Natural killer cell (primary cell): ENCODE data around the gene JPH2. TPM values are rescaled to one million over a fixed set of nuclear protein-coding genes. Genes with fewer than 3 reads are reported as not detected.

Experiments
- ATAC-seq, 3 donors: fragments of 150-1000 bp in 2 of 3; fragments of 200-7000 bp in 1 of 3; cut with Tn5 transposase; 1 replicate in 1 of 3; 2 replicates in 2 of 3; pipeline ENCODE4 v1.10.0; 2021; ENCODE audit warnings: mild to moderate bottlenecking in 2 of 3, moderate library complexity in 2 of 3
- DNase-seq, 2 donors: peaks; one replicate each; pipeline versions ENCODE4 v3.0.0 to v3.0.0-alpha.2; 2013 to 2021; ENCODE audit warnings: mixed read lengths in 1 of 2
- H3K27ac ChIP-seq: one replicate; pipeline ENCODE4 v1.5.1; 2013; ENCODE audit warnings: mild to moderate bottlenecking, low read length
- H3K27me3 ChIP-seq: one replicate; pipeline ENCODE4 v1.6.1; 2013; ENCODE audit warnings: low read length; ENCODE audit not compliant: control insufficient read depth, insufficient read depth
- H3K36me3 ChIP-seq: one replicate; pipeline ENCODE4 v1.6.1; 2013; ENCODE audit warnings: low read length; ENCODE audit not compliant: control insufficient read depth, insufficient read depth
- H3K4me1 ChIP-seq: one replicate; pipeline ENCODE4 v1.6.1; 2013; ENCODE audit warnings: low read length; ENCODE audit not compliant: control insufficient read depth, insufficient read depth
- H3K4me3 ChIP-seq: one replicate; pipeline ENCODE4 v1.5.1; 2013; ENCODE audit warnings: low read length
- H3K9me3 ChIP-seq: one replicate; pipeline ENCODE4 v1.6.1; 2013; ENCODE audit warnings: low read length; ENCODE audit not compliant: control insufficient read depth, insufficient read depth
- H3K27ac Mint-ChIP-seq, 2 donors: one replicate each; pipeline ENCODE4 v1.8.0; 2022; ENCODE audit warnings: mild to moderate bottlenecking in 2 of 2, mixed read lengths in 2 of 2, moderate library complexity in 1 of 2
- H3K27me3 Mint-ChIP-seq, 2 donors: one replicate each; pipeline ENCODE4 v1.8.0; 2022; ENCODE audit warnings: low read depth in 2 of 2, mixed read lengths in 2 of 2
- H3K36me3 Mint-ChIP-seq: one replicate; pipeline ENCODE4 v1.8.0; 2022; ENCODE audit warnings: mixed read lengths
- H3K4me1 Mint-ChIP-seq, 2 donors: one replicate each; pipeline ENCODE4 v1.8.0; 2022; ENCODE audit warnings: mixed read lengths in 2 of 2
- H3K4me3 Mint-ChIP-seq: one replicate; pipeline ENCODE4 v1.8.0; 2022; ENCODE audit warnings: mild to moderate bottlenecking, moderate library complexity, mixed read lengths
- H3K9me3 Mint-ChIP-seq, 2 donors: one replicate each; pipeline ENCODE4 v1.8.0; 2022; ENCODE audit warnings: mixed read lengths in 2 of 2
- WGBS: methylation state at CpG from one replicate; pipeline ENCODE4 v1.1.7; 2013; ENCODE audit warnings: missing lambda C conversion rate; ENCODE audit not compliant: insufficient coverage; 5-methylcytosine and 5-hydroxymethylcytosine counted together
- intact Hi-C: fragments of 100-400 bp; cut with micrococcal nuclease; formaldehyde crosslinking; loops from one replicate; pipeline ENCODE4 v1.14.2; 2022
- total RNA-seq, 4 donors: library from RNA; stranded (reverse); fragments of 120-200 nt in 1 of 4; gene quantifications; one replicate each; pipeline versions ENCODE4 v1.2.3 to v1.2.4, GENCODE V29; 2013 to 2022
- TF ChIP-seq, protein P1 (sequence below): fragments of 200-600 bp; IDR thresholded peaks from one replicate; pipeline ENCODE4 v1.8.0; 2022; ENCODE audit warnings: antibody characterized with exemption

Gene JPH2
- total RNA-seq, 3 donors from 2014 or later (not counting 1 experiment from before 2014, with no cell fraction given), result not detected

DNA sequence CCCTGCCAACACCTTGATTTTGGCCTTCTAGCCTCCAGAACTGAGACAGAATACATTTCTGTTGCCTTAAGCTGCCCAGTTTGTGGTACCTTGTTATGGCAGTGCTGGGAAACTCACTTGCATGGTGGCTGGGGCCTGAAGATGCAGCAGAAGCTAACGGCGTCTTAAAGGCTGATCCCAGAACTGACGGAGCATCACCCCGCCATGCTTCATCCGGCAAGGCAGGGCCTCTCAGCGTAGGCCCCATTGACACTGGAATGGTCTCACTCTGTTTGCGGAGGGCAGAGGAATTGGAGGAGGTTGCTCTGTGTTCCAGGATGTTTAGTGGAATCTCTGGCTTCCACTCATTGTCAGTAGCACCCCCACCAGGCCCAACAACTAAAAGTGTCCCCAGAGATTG is 102.1 kb downstream of the JPH2 start:
- no peak for ATAC-seq
- H3K4me1 ChIP-seq, result no peaks in the 10 kb centered on the region
- intact Hi-C loops, result loop anchor here (5.0 kb wide), 1 partner anchor 548 kb away; no protein-coding TSS in a partner anchor
- no peaks in the 10 kb centered on the region for H3K4me1 Mint-ChIP-seq
- H3K9me3 Mint-ChIP-seq, result no peaks in the 10 kb centered on the region
- H3K36me3 Mint-ChIP-seq, result no peaks in the 10 kb centered on the region
- H3K27ac Mint-ChIP-seq, result no peak overlapping the region
- no peak overlapping the region for H3K4me3 ChIP-seq
- DNase-seq, result no peak
- H3K36me3 ChIP-seq, result no peaks in the 10 kb centered on the region
- no peak overlapping the region for H3K27ac ChIP-seq
- peaks cover 12 to 16% of the 10 kb centered on the region in 2 donors for H3K27me3 Mint-ChIP-seq
- TF ChIP-seq, protein P1, sequence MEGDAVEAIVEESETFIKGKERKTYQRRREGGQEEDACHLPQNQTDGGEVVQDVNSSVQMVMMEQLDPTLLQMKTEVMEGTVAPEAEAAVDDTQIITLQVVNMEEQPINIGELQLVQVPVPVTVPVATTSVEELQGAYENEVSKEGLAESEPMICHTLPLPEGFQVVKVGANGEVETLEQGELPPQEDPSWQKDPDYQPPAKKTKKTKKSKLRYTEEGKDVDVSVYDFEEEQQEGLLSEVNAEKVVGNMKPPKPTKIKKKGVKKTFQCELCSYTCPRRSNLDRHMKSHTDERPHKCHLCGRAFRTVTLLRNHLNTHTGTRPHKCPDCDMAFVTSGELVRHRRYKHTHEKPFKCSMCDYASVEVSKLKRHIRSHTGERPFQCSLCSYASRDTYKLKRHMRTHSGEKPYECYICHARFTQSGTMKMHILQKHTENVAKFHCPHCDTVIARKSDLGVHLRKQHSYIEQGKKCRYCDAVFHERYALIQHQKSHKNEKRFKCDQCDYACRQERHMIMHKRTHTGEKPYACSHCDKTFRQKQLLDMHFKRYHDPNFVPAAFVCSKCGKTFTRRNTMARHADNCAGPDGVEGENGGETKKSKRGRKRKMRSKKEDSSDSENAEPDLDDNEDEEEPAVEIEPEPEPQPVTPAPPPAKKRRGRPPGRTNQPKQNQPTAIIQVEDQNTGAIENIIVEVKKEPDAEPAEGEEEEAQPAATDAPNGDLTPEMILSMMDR, result no peak
- 92% methylated on average over 6 of the region's 7 CpGs for WGBS
- H3K9me3 ChIP-seq, result no peaks in the 10 kb centered on the region
- H3K4me3 Mint-ChIP-seq, result no peak overlapping the region
- H3K27me3 ChIP-seq, result no peaks in the 10 kb centered on the region

DNA sequence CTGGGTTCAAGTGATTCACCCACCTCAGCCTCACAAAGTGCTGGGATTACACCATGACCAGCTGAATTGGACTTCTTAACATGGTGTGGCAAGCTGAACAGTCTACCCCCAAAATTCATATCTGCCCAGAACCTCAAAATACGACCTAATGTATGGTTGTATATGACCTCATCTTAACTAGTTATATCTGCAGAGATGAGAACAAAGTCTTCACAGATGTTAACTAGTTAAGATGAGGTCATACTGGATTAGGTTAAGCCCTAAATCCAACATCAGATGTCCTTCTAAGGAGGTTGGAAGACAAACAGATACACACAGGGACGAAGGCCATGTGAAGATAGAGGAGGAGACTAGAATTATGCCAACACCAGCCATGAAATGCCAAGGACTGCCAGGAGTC is 102.5 kb downstream of the JPH2 start:
- Mint-ChIP-seq H3K4me1 (no peaks in the 10 kb centered on the region), H3K36me3 (no peaks in the 10 kb centered on the region), H3K4me3 (no peak overlapping the region), H3K27me3 (peaks cover 12 to 21% of the 10 kb centered on the region in 2 donors), H3K9me3 (no peaks in the 10 kb centered on the region), H3K27ac (no peak overlapping the region)
- H3K9me3 ChIP-seq, result no peaks in the 10 kb centered on the region
- no peak for DNase-seq
- H3K27me3 ChIP-seq, result no peaks in the 10 kb centered on the region
- H3K36me3 ChIP-seq, result no peaks in the 10 kb centered on the region
- intact Hi-C loops, result loop anchor here (5.0 kb wide), 1 partner anchor 547 kb away; no protein-coding TSS in a partner anchor
- TF ChIP-seq, protein P1, result no peak
- H3K27ac ChIP-seq, result no peak overlapping the region
- no peak for ATAC-seq
- WGBS, result 85% methylated on average over 1 of the region's 2 CpGs
- H3K4me3 ChIP-seq, result no peak overlapping the region
- peaks cover 2% of the 10 kb centered on the region for H3K4me1 ChIP-seq

DNA sequence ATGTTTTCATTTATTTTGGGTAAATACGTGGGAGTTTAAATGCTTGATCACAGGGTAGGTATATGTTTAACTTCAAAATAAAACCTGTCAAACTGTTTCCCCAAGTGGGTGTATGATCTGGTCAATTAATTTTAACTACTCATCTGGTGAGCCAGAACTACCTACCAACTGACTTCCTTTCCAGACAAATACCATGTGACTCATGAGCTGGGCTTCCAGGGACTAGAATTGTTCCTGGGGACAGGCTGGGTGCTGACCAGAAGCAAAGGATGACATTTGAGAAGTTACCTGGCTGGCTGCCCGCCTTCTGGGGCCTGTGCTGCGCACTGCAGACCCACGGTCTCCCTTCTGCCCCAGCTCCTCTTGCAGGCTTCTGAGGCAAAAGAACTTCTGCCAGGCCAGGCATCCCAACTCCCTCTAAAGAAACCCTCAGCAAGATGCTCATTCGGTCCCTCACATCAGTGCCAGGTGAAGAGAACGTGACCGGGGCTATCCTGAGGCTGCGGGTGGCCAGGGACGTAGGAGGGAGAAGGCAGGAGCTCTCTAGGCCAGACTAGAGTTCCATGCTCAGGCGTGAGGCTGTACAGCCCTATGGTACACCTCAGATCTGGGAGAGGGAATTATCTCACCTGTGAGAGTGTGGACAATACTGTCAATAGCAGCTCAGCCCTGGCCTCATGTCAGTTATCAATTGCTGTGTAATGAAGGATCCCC is 103.6 kb downstream of the JPH2 start:
- Histone ChIP-seq H3K4me3 (no peak overlapping the region), H3K9me3 (no peaks in the 10 kb centered on the region), H3K27ac (no peak overlapping the region), H3K36me3 (no peaks in the 10 kb centered on the region), H3K4me1 (peaks cover 4% of the 10 kb centered on the region), H3K27me3 (no peaks in the 10 kb centered on the region)
- no peaks in the 10 kb centered on the region for H3K36me3 Mint-ChIP-seq
- no peaks in the 10 kb centered on the region for H3K9me3 Mint-ChIP-seq
- H3K27ac Mint-ChIP-seq, result no peak overlapping the region
- H3K4me3 Mint-ChIP-seq, result no peak overlapping the region
- TF ChIP-seq, protein P1, result no peak
- H3K4me1 Mint-ChIP-seq, result no peaks in the 10 kb centered on the region
- intact Hi-C loops, result loop anchor here (5.0 kb wide), 1 partner anchor 546 kb away; no protein-coding TSS in a partner anchor
- WGBS, result 89% methylated on average over 10 of the region's 10 CpGs
- no peak for ATAC-seq
- H3K27me3 Mint-ChIP-seq, result peaks cover 19 to 32% of the 10 kb centered on the region in 2 donors
- DNase-seq, result no peak
